ENCODE data around the gene EHMT1.

DNA sequence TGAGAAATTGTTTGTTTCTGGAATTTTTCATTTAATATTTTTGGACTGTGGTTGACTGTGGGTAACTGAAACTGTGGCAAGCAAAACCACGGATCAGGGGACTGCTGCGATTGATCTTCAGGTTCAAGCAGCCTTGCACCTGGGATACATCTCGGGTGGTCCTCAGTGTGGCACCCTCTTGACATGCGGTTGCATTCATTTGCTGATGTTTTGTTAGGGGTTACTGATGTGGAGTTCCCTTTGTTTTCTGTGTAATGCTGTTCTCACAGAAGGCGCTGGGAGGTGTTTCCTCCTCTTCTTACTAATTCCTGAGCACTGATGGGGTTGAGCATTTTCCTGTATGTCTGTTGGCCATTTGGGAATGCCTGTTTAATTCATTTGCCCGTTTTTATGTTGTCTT, 60.4 kb downstream of the EHMT1 start:
- TF ChIP-seq, protein P1, sequence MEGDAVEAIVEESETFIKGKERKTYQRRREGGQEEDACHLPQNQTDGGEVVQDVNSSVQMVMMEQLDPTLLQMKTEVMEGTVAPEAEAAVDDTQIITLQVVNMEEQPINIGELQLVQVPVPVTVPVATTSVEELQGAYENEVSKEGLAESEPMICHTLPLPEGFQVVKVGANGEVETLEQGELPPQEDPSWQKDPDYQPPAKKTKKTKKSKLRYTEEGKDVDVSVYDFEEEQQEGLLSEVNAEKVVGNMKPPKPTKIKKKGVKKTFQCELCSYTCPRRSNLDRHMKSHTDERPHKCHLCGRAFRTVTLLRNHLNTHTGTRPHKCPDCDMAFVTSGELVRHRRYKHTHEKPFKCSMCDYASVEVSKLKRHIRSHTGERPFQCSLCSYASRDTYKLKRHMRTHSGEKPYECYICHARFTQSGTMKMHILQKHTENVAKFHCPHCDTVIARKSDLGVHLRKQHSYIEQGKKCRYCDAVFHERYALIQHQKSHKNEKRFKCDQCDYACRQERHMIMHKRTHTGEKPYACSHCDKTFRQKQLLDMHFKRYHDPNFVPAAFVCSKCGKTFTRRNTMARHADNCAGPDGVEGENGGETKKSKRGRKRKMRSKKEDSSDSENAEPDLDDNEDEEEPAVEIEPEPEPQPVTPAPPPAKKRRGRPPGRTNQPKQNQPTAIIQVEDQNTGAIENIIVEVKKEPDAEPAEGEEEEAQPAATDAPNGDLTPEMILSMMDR (conservative IDR thresholded peaks at IDR 0.05; ENCODE audit: low read length), result peak; percentile 43
- TF ChIP-seq EZH2phosphoT487 (IDR thresholded peaks at IDR 0.05; ENCODE audit: borderline replicate concordance, low read depth, low read length), result no peak
